Thoracic aorta (tissue), 2 donors: ENCODE results near the gene IGSF21. TPM values are rescaled to one million over a fixed set of nuclear protein-coding genes. Genes with fewer than 3 reads are reported as not detected.

Source experiments
- ATAC-seq: fragments of 150-250 bp; one replicate; pipeline ENCODE4 v1.8.0; 2017; ENCODE audit warnings: low read depth; ENCODE audit not compliant: insufficient number of reproducible peaks, low FRiP score
- DNase-seq: peaks from one replicate; pipeline ENCODE4 v3.0.0-alpha.2; 2020; ENCODE audit warnings: low spot score
- H3K27ac ChIP-seq, 2 donors: fragments of 200-600 bp; sonication (generic); 1 replicate in 1 of 2; 2 replicates in 1 of 2; pipeline ENCODE4 v1.5.1; 2016; ENCODE audit warnings: mild to moderate bottlenecking in 2 of 2, moderate library complexity in 2 of 2
- H3K27me3 ChIP-seq: fragments of 200-600 bp; sonication (generic); replicated peaks from 2 replicates; pipeline ENCODE4 v1.6.0; 2016; ENCODE audit warnings: mild to moderate bottlenecking; ENCODE audit not compliant: insufficient read depth
- H3K36me3 ChIP-seq: fragments of 200-600 bp; sonication (generic); one replicate; pipeline ENCODE4 v1.5.1; 2016
- H3K4me1 ChIP-seq, 2 donors: fragments of 200-600 bp; sonication (generic); 1 replicate in 1 of 2; 2 replicates in 1 of 2; pipeline versions ENCODE4 v1.5.1 to v1.6.0; 2016; ENCODE audit warnings: low read depth in 2 of 2, mild to moderate bottlenecking in 1 of 2; ENCODE audit not compliant: control insufficient read depth in 1 of 2
- H3K4me3 ChIP-seq: fragments of 200-600 bp; sonication (generic); 2 replicates; pipeline ENCODE4 v1.5.1; 2016; ENCODE audit warnings: mild to moderate bottlenecking
- H3K9me3 ChIP-seq: fragments of 200-600 bp; sonication (generic); 2 replicates; pipeline ENCODE4 v1.5.1; 2016
- total RNA-seq, 2 donors: library from RNA; depleted of rRNA; stranded (reverse); fragments of >200 nt; gene quantifications; one replicate each; pipeline versions ENCODE4 v1.1.0 to v1.2.3, GENCODE V29; 2016
- TF ChIP-seq, protein P1 (sequence below): fragments of 200-600 bp; sonication (generic); IDR thresholded peaks from one replicate; pipeline ENCODE4 v1.5.1; 2019; ENCODE audit warnings: antibody characterized with exemption

Gene IGSF21
- total RNA-seq, 2 donors from 2014 or later = 5.0 to 10.9 TPM

DNA sequence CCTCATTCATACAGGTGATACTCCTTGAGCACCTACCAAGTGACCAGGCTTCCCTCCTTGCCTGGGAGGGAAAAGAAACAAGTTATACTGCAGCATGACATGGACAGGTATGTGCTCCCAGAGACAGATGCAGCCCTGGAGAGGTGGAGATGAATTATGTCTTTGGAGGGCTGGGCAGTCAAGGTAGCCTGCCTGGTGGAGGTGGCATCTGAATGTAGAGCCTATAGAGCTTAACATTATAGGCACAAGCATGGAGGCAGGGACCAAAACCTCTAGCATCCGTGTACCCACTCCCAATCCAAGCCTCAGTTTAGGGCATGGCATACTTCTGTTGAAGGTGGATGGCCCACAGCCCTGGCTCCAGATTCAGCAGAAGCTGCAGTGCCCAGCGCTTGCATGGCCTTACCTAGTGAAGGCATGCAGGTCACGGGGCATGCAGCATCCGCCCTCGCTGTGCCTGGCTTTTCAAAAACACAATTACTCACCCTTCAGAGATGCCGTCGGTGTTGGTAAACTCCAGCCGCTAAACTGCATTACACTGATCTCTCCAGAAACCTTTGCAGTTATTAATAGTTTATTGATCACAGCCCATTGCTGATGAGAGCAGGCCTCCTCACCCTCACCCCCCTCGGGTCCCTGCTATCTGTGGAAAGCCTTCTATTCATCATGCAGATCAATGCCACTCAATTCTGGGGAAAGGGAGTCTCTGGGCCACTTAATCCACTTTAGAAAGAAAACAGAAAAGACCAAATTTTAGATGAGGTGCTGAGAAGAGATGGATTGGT, 222.1 kb downstream of the IGSF21 start:
- H3K36me3 ChIP-seq = no peaks in the 10 kb centered on the region
- DNase-seq (no peak), ATAC-seq (no peak)
- no peak overlapping the region for H3K27ac ChIP-seq
- no peak overlapping the region for H3K4me3 ChIP-seq
- no peaks in the 10 kb centered on the region for H3K27me3 ChIP-seq
- no peaks in the 10 kb centered on the region for H3K9me3 ChIP-seq
- no peaks in the 10 kb centered on the region for H3K4me1 ChIP-seq
- TF ChIP-seq, protein P1, sequence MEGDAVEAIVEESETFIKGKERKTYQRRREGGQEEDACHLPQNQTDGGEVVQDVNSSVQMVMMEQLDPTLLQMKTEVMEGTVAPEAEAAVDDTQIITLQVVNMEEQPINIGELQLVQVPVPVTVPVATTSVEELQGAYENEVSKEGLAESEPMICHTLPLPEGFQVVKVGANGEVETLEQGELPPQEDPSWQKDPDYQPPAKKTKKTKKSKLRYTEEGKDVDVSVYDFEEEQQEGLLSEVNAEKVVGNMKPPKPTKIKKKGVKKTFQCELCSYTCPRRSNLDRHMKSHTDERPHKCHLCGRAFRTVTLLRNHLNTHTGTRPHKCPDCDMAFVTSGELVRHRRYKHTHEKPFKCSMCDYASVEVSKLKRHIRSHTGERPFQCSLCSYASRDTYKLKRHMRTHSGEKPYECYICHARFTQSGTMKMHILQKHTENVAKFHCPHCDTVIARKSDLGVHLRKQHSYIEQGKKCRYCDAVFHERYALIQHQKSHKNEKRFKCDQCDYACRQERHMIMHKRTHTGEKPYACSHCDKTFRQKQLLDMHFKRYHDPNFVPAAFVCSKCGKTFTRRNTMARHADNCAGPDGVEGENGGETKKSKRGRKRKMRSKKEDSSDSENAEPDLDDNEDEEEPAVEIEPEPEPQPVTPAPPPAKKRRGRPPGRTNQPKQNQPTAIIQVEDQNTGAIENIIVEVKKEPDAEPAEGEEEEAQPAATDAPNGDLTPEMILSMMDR = no peak

DNA sequence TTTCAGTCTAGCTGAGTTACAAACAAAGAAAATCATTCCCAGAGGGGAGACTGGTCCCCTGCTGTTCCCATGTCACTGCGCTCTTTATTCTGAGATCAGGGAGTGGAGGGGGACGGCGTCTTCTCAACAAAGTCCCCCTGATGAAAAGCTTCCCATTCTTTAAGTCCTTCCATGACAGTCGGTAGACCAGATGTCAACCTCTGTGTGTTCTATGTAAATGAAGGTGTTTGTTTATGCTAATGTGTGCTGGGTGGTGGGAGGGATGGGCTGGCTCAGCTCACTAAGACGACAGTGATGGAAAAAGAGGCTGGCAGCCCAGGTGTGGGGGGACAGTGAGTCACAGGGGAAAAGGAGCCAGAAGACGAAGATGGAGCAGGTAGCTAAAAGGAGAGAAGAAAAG, 225.0 kb downstream of the IGSF21 start:
- Histone ChIP-seq H3K4me3 (no peak overlapping the region), H3K27me3 (no peaks in the 10 kb centered on the region), H3K9me3 (no peaks in the 10 kb centered on the region), H3K27ac (no peak overlapping the region), H3K36me3 (no peaks in the 10 kb centered on the region), H3K4me1 (no peaks in the 10 kb centered on the region)
- no peak for ATAC-seq
- TF ChIP-seq, protein P1 = no peak
- DNase-seq = no peak

DNA sequence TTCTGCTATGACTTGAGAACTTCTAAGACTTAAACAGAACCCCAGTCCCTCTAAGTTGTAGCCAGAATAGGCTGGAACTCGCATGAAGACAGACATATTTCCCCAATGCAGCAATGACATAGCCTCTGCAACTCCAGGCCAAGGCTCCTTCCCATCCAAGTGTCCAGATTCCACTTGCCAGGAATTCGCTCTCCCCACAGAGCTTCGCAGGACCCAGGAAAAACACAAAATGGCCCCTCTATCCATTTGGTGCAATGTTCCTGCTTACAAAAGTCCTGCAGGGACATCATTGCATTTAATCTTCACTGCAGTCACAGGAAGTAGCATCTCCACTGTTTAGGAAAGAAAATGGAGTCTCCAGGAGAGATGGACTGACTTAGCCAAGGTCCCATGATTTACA, 225.6 kb downstream of the IGSF21 start:
- TF ChIP-seq, protein P1 = no peak
- Histone ChIP-seq H3K9me3 (no peaks in the 10 kb centered on the region), H3K27me3 (no peaks in the 10 kb centered on the region), H3K4me1 (no peaks in the 10 kb centered on the region), H3K36me3 (no peaks in the 10 kb centered on the region), H3K27ac (no peak overlapping the region), H3K4me3 (no peak overlapping the region)
- ATAC-seq (no peak), DNase-seq (no peak)

DNA sequence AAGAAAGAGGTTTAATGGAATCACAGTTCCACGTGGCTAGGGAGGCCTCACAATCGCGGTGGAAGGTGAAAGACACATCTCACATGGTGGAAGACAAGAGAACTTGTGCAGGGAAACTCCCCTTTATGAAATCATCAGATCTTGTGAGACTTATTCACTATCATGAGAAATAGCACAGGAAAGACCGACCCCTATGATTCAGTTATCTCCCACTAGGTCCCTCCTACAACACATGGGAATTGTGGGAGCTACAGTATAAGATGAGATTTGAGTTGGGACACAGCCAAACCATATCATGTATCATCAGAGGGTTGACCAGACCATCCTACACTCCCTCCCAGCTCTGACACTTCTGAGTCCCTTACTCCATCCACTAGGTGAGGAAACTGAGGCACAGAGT, 229.2 kb downstream of the IGSF21 start:
- DNase-seq (no peak), ATAC-seq (no peak)
- Histone ChIP-seq H3K36me3 (no peaks in the 10 kb centered on the region), H3K4me1 (no peaks in the 10 kb centered on the region), H3K4me3 (no peak overlapping the region), H3K27me3 (no peaks in the 10 kb centered on the region), H3K27ac (no peak overlapping the region), H3K9me3 (no peaks in the 10 kb centered on the region)
- TF ChIP-seq, protein P1 = no peak

DNA sequence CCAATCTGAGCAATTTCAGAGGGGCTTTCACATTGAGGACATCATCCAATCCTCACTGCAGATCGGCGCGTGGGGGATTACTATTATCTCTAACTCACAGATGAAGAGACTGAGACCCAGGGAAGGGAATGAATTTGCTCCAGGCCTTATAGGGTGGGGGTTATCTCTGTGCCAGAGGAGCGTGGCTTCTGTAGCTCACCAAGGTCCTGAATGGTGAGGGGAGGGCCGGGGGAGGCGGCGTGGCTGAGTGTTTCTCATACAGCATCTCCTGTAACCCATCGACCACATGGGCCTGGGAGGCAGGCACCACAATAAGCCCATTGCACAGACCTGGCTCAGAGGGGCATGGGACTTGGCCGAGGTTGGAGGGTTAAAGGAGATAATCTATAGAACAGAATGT, 230.2 kb downstream of the IGSF21 start:
- TF ChIP-seq, protein P1 = no peak
- ATAC-seq (no peak), DNase-seq (no peak)
- Histone ChIP-seq H3K4me1 (no peaks in the 10 kb centered on the region), H3K4me3 (no peak overlapping the region), H3K36me3 (no peaks in the 10 kb centered on the region), H3K9me3 (no peaks in the 10 kb centered on the region), H3K27me3 (no peaks in the 10 kb centered on the region), H3K27ac (no peak overlapping the region)
